ENCODE data around the gene TERT. TPM values are rescaled to one million over a fixed set of nuclear protein-coding genes. Genes with fewer than 3 reads are reported as not detected.

Gene TERT
- polyA plus RNA-seq, 1 donor from 2014 or later, result not detected

GRCh38 chr5:1223278-1223670 lies 71.6 kb downstream of the TERT start:
- H3K9ac ChIP-seq (ENCODE audit: low read length), result no peak overlapping the region
- TF ChIP-seq REST (IDR thresholded peaks at IDR 0.05; ENCODE audit: borderline replicate concordance) (no peak), EZH2 (IDR thresholded peaks at IDR 0.05; ENCODE audit: borderline replicate concordance, insufficient read depth, low read length, poor library complexity, severe bottlenecking) (no peak), MXI1 (conservative IDR thresholded peaks at IDR 0.05; ENCODE audit: poor library complexity, severe bottlenecking) (no peak), RAD21 (conservative IDR thresholded peaks at IDR 0.05) (no peak), POLR2AphosphoS5 (IDR thresholded peaks at IDR 0.05) (no peak), CTCF (IDR thresholded peaks at IDR 0.05; ENCODE audit: poor library complexity, severe bottlenecking) (no peak), EP300 (conservative IDR thresholded peaks at IDR 0.05; ENCODE audit: poor library complexity, severe bottlenecking) (no peak), TAF1 (IDR thresholded peaks at IDR 0.05; ENCODE audit: low read depth) (no peak), SMC3 (conservative IDR thresholded peaks at IDR 0.05; ENCODE audit: poor library complexity) (no peak)

GRCh38 chr5:1222621-1223277 lies 72.1 kb downstream of the TERT start:
- no peaks in the 10 kb centered on the region for H3K9me2 ChIP-seq (ENCODE audit: insufficient read depth, low read length)
- no peaks in the 10 kb centered on the region for H3K27me3 ChIP-seq (ENCODE audit: insufficient read depth, low read depth, low read length)
- H3K36me3 ChIP-seq (ENCODE audit: insufficient read depth, low read length), result no peaks in the 10 kb centered on the region
- H3K4me2 ChIP-seq (ENCODE audit: low read length), result no peak overlapping the region
- H3K27ac ChIP-seq (ENCODE audit: low read length), result no peak overlapping the region
- H3F3A ChIP-seq (ENCODE audit: insufficient read depth, low read length, poor library complexity, severe bottlenecking), result no peaks in the 10 kb centered on the region
- H3K9ac ChIP-seq (ENCODE audit: low read length), result no peak overlapping the region
- TF ChIP-seq EZH2 (IDR thresholded peaks at IDR 0.05; ENCODE audit: borderline replicate concordance, insufficient read depth, low read length, poor library complexity, severe bottlenecking) (no peak), POLR2AphosphoS5 (IDR thresholded peaks at IDR 0.05) (no peak), TAF1 (IDR thresholded peaks at IDR 0.05; ENCODE audit: low read depth) (no peak), RAD21 (conservative IDR thresholded peaks at IDR 0.05) (no peak), EP300 (conservative IDR thresholded peaks at IDR 0.05; ENCODE audit: poor library complexity, severe bottlenecking) (no peak), CTCF (IDR thresholded peaks at IDR 0.05; ENCODE audit: poor library complexity, severe bottlenecking) (no peak), REST (IDR thresholded peaks at IDR 0.05; ENCODE audit: borderline replicate concordance) (no peak), SMC3 (conservative IDR thresholded peaks at IDR 0.05; ENCODE audit: poor library complexity) (no peak), MXI1 (conservative IDR thresholded peaks at IDR 0.05; ENCODE audit: poor library complexity, severe bottlenecking) (no peak)
- H3K9me3 ChIP-seq (ENCODE audit: low read length), result no peaks in the 10 kb centered on the region
- H3K79me2 ChIP-seq (replicated peaks; ENCODE audit: insufficient read depth, low read length), result no peaks in the 10 kb centered on the region
- no peak overlapping the region for H2AFZ ChIP-seq (ENCODE audit: low read depth, low read length)
- H4K20me1 ChIP-seq (ENCODE audit: insufficient read depth), result no peaks in the 10 kb centered on the region
- H3K4me3 ChIP-seq (ENCODE audit: low read length), result no peak overlapping the region

More at GRCh38 chr5:1223278-1223670, 71.6 kb downstream of the TERT start:
- Histone ChIP-seq H3K79me2 (replicated peaks; ENCODE audit: insufficient read depth, low read length) (no peaks in the 10 kb centered on the region), H3K36me3 (ENCODE audit: insufficient read depth, low read length) (no peaks in the 10 kb centered on the region), H3K9me3 (ENCODE audit: low read length) (no peaks in the 10 kb centered on the region), H3F3A (ENCODE audit: insufficient read depth, low read length, poor library complexity, severe bottlenecking) (no peaks in the 10 kb centered on the region), H2AFZ (ENCODE audit: low read depth, low read length) (no peak overlapping the region), H3K4me3 (ENCODE audit: low read length) (no peak overlapping the region), H3K27me3 (ENCODE audit: insufficient read depth, low read depth, low read length) (no peaks in the 10 kb centered on the region), H3K4me2 (ENCODE audit: low read length) (no peak overlapping the region), H3K27ac (ENCODE audit: low read length) (no peak overlapping the region), H4K20me1 (ENCODE audit: insufficient read depth) (no peaks in the 10 kb centered on the region), H3K9me2 (ENCODE audit: insufficient read depth, low read length) (no peaks in the 10 kb centered on the region)

Measured in neural cell (in vitro differentiated cells).